Gastrocnemius medialis (tissue), 4 donors: ENCODE results near the gene SETD1B. TPM values are rescaled to one million over a fixed set of nuclear protein-coding genes. Genes with fewer than 3 reads are reported as not detected.

Experiments
- ATAC-seq, 2 donors: fragments of 150-250 bp; one replicate each; pipeline ENCODE4 v1.9.1; 2016
- DNase-seq, 2 donors: peaks; one replicate each; pipeline ENCODE4 v3.0.0-alpha.2; 2019
- H3K27ac ChIP-seq, 4 donors: fragments of 200-600 bp; sonication (generic); 1 replicate in 1 of 4; 2 replicates in 3 of 4; pipeline ENCODE4 v1.5.1; 2016 to 2018; ENCODE audit warnings: mild to moderate bottlenecking in 2 of 4, moderate library complexity in 1 of 4
- H3K27me3 ChIP-seq, 3 donors: fragments of 200-600 bp; sonication (generic) in 2 of 3; 1 replicate in 1 of 3; 2 replicates in 2 of 3; pipeline versions ENCODE4 v1.5.1 to v1.6.0; 2016 to 2019; ENCODE audit warnings: mild to moderate bottlenecking in 1 of 3, moderate library complexity in 1 of 3
- H3K36me3 ChIP-seq, 2 donors: fragments of 200-600 bp; sonication (generic) in 1 of 2; one replicate each; pipeline ENCODE4 v1.5.1; 2017 to 2018
- H3K4me1 ChIP-seq, 2 donors: fragments of 200-600 bp; sonication (generic) in 1 of 2; one replicate each; pipeline ENCODE4 v1.5.1; 2016 to 2017; ENCODE audit warnings: mild to moderate bottlenecking in 2 of 2
- H3K4me3 ChIP-seq, 4 donors: fragments of 200-600 bp; sonication (generic) in 3 of 4; 1 replicate in 1 of 4; 2 replicates in 3 of 4; pipeline ENCODE4 v1.5.1; 2016 to 2019; ENCODE audit warnings: mild to moderate bottlenecking in 2 of 4
- H3K9me3 ChIP-seq, 3 donors: fragments of 200-600 bp; sonication (generic) in 2 of 3; 1 replicate in 1 of 3; 2 replicates in 2 of 3; pipeline ENCODE4 v1.5.1; 2016 to 2019
- POLR2A ChIP-seq, 2 donors: fragments of 450-650 bp; IDR thresholded peaks; one replicate each; pipeline ENCODE4 v1.6.1; 2017; ENCODE audit warnings: antibody characterized with exemption in 2 of 2, mild to moderate bottlenecking in 2 of 2, moderate library complexity in 2 of 2
- in situ Hi-C, 4 donors: fragments of 200-750 bp; cut with MboI; loops; one replicate each; pipeline versions ENCODE4 v1.15.0 to v1.8.0; 2017; ENCODE audit warnings: low sequenced_read_pairs in 4 of 4
- intact Hi-C: fragments of 100-400 bp; cut with DNase I; formaldehyde crosslinking; loops from one replicate; pipeline ENCODE4 v1.15.1; 2023; ENCODE audit warnings: low total_unique reads
- total RNA-seq, 4 donors: library from RNA; depleted of rRNA; stranded (reverse); fragments of >200 nt; gene quantifications; one replicate each; pipeline versions ENCODE4 v1.1.0 to v1.2.3, GENCODE V29; 2016
- TF ChIP-seq, protein P1 (sequence below), 5 experiments: fragments of 450-650 bp in 3 of 5; fragments of 200-600 bp in 2 of 5; sonication (generic) in 2 of 5; IDR thresholded peaks in 4 of 5; conservative IDR thresholded peaks in 1 of 5; 1 replicate in 4 of 5; 2 replicates in 1 of 5; pipeline ENCODE4 v1.5.1; 2016 to 2019; ENCODE audit warnings: antibody characterized with exemption in 5 of 5, mild to moderate bottlenecking in 3 of 5, moderate library complexity in 3 of 5

The SETD1B gene
- total RNA-seq, 4 donors from 2014 or later = 2.2 to 9.3 (median 6.2) TPM

DNA sequence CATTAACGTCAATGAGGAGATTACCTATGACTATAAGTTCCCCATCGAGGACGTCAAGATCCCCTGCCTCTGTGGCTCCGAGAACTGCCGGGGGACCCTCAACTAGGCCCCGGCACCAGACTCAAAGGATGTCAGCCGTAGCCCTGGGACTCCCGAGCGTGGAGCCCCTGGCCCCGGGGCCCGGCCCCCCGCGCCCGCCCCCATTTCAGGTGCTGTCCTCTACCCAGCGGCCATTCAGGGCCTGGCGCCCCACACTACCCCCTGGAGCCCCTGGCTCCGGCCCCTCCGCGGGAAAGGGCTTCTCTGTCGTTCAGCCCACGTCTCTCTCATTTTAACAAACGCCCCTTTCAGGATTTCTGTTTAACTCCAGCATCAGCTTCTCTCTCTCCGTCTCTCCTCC, 26.3 kb downstream of the SETD1B start:
- intact Hi-C loops (no loop called here), in situ Hi-C loops (no loop called here)
- Histone ChIP-seq H3K4me1 (no peaks in the 10 kb centered on the region), H3K4me3 (no peak overlapping the region), H3K9me3 (no peaks in the 10 kb centered on the region), H3K36me3 (peaks cover 0 to 62% of the 10 kb centered on the region in 2 donors), H3K27ac (no peak overlapping the region), H3K27me3 (no peaks in the 10 kb centered on the region)
- TF ChIP-seq POLR2A (IDR thresholded peaks at IDR 0.05) = no peak
- TF ChIP-seq, protein P1, sequence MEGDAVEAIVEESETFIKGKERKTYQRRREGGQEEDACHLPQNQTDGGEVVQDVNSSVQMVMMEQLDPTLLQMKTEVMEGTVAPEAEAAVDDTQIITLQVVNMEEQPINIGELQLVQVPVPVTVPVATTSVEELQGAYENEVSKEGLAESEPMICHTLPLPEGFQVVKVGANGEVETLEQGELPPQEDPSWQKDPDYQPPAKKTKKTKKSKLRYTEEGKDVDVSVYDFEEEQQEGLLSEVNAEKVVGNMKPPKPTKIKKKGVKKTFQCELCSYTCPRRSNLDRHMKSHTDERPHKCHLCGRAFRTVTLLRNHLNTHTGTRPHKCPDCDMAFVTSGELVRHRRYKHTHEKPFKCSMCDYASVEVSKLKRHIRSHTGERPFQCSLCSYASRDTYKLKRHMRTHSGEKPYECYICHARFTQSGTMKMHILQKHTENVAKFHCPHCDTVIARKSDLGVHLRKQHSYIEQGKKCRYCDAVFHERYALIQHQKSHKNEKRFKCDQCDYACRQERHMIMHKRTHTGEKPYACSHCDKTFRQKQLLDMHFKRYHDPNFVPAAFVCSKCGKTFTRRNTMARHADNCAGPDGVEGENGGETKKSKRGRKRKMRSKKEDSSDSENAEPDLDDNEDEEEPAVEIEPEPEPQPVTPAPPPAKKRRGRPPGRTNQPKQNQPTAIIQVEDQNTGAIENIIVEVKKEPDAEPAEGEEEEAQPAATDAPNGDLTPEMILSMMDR (IDR thresholded peaks at IDR 0.05 in 4 of 5, conservative IDR thresholded peaks at IDR 0.05 in 1 of 5) = no peak
- ATAC-seq (no peak), DNase-seq (no peak)

DNA sequence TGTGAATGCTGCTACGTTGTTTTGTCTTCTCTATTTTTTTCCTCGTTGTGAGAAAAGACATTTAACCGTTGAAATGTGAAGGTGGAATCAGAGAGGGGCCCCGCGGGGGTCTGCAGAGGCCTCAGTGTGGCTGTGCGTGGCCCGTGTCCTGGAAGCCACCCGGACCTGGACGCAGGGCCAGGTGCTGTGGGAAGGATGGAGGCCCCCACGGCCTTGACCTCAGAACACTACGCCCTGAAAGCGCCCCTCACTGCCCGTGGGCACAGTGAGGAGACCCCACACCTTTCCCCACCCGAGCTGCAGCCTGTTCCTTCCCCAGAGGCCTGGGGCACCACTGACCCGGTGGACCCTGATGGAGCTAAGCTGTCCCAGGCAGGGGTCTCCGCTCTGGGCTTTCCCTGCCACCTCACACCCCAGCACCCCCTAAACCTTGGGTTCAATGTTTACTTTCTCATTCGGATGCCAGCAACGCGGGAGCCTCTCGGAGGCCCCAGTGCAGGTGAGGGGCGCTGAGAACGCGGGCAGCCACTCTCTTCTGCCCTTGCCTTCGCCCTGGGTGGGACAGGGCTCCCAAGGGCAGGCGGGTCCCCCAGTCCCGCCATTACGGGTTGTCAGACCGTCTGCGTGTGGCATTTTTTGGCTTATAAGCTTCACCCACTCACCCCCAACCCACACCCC, 26.9 kb downstream of the SETD1B start:
- TF ChIP-seq, protein P1 (IDR thresholded peaks at IDR 0.05 in 4 of 5, conservative IDR thresholded peaks at IDR 0.05 in 1 of 5) = no peak
- no peak for TF ChIP-seq POLR2A (IDR thresholded peaks at IDR 0.05)
- ATAC-seq = no peak
- H3K36me3 ChIP-seq = peaks cover 0 to 62% of the 10 kb centered on the region in 2 donors
- H3K27me3 ChIP-seq = no peaks in the 10 kb centered on the region
- in situ Hi-C loops (no loop called here), intact Hi-C loops (no loop called here)
- H3K4me1 ChIP-seq = no peaks in the 10 kb centered on the region
- H3K4me3 ChIP-seq = no peak overlapping the region
- DNase-seq = no peak
- no peak overlapping the region for H3K27ac ChIP-seq
- no peaks in the 10 kb centered on the region for H3K9me3 ChIP-seq

DNA sequence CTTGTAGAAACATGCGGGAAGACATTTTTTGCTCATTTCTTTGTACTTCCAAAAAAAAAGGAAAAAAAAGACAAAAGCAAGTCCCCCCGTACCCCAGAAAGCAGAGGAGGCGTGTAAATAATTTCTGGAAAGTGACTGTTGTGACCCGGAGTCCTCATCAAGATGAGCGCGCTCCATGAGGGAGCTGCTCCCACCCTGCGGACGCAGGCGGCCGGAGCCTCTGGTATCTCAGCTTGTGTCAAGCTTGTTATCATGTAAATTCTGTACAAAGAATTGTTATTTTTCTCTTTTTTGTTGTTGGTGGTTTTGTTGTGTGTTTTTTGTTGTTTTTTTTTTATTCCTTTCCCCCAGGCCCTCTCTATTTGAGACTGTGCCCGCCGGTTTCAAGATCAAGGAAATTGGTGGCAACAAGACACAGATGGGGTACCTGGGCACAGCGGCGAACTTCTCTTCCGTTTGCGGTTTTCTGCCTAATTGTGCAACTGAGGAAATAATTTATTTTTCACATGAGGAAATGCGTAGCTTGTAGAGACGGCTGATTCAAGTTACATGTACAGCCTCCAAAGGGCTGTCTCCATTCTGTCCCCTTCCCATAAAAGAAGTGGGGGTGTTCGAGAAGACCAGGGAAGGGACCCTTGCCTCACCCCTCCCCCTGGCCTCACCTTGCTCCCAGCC, 27.9 kb downstream of the SETD1B start:
- Histone ChIP-seq H3K27me3 (no peaks in the 10 kb centered on the region), H3K4me1 (no peaks in the 10 kb centered on the region), H3K4me3 (no peak overlapping the region), H3K27ac (no peak overlapping the region), H3K9me3 (no peaks in the 10 kb centered on the region), H3K36me3 (peaks cover 0 to 55% of the 10 kb centered on the region in 2 donors)
- intact Hi-C loops = no loop called here
- in situ Hi-C loops = no loop called here
- ATAC-seq (no peak), DNase-seq (no peak)
- no peak for TF ChIP-seq POLR2A (IDR thresholded peaks at IDR 0.05)
- TF ChIP-seq, protein P1 (IDR thresholded peaks at IDR 0.05 in 4 of 5, conservative IDR thresholded peaks at IDR 0.05 in 1 of 5) = no peak

DNA sequence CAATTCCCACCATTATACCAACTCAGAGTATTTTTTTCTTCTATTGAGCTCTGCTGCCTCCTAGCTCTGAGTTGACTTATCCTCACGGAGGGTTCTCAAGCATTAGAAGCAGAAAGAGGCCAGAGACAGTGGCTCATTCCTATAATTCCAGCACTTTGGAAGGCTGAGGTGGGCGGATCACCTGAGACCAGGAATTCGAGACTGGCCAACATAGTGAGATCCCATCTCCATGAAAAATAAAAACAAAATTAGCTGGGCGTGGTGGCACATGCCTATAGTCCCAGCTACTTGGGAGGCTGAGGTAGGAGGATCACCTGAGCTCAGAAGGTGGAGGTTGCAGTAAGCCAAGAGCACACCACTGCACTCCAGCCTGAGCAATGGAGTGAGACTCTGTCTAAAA, 33.9 kb downstream of the SETD1B start:
- no peak for TF ChIP-seq POLR2A (IDR thresholded peaks at IDR 0.05)
- TF ChIP-seq, protein P1 (IDR thresholded peaks at IDR 0.05 in 4 of 5, conservative IDR thresholded peaks at IDR 0.05 in 1 of 5) = no peak
- in situ Hi-C loops = no loop called here
- intact Hi-C loops = no loop called here
- ATAC-seq (no peak), DNase-seq (no peak)
- H3K27ac ChIP-seq = no peak overlapping the region
- peaks cover 8 to 12% of the 10 kb centered on the region in 2 donors for H3K4me1 ChIP-seq
- H3K36me3 ChIP-seq = peaks cover 0 to under 1% of the 10 kb centered on the region in 2 donors
- no peaks in the 10 kb centered on the region for H3K27me3 ChIP-seq
- no peaks in the 10 kb centered on the region for H3K9me3 ChIP-seq
- no peak overlapping the region for H3K4me3 ChIP-seq
